Measurements from ENCODE around the gene CPNE8. TPM values are rescaled to one million over a fixed set of nuclear protein-coding genes. Genes with fewer than 3 reads are reported as not detected.

The CPNE8 gene
- total and polyA plus RNA-seq, 2 of the 4 experiments (the other 2 are of a cell fraction), result not detected

GRCh38 chr12:38695057-38695456, 210.3 kb downstream of the CPNE8 start:
- ChIA-PET CTCF (no interaction called here), POLR2A (ENCODE audit: unreplicated experiment) (no interaction called here)
- Histone ChIP-seq H2BK120ac (ENCODE audit: low read depth, low read length) (no peak overlapping the region), H3K23ac (ENCODE audit: low read depth, low read length) (no peak overlapping the region), H3K4me2 (ENCODE audit: low read depth, low read length) (no peak overlapping the region), H2AK9ac (replicated peaks; ENCODE audit: low read depth, low read length, poor library complexity) (no peak overlapping the region), H2BK20ac (ENCODE audit: low read depth, low read length) (no peak overlapping the region), H3K27ac (ENCODE audit: insufficient read depth, low read length) (no peak overlapping the region), H3K18ac (ENCODE audit: low read depth, low read length) (no peak overlapping the region), H4K5ac (ENCODE audit: low read depth, low read length) (no peak overlapping the region), H2BK5ac (ENCODE audit: low read depth, low read length, poor library complexity, severe bottlenecking) (no peak overlapping the region), H3K14ac (replicated peaks; ENCODE audit: low read depth, low read length) (no peak overlapping the region), H3K36me3 (ENCODE audit: control insufficient read depth, insufficient read depth, low read length) (no peaks in the 10 kb centered on the region), H4K8ac (ENCODE audit: low read depth in 2 of 2, low read length in 2 of 2) (no peak overlapping the region), H2BK15ac (ENCODE audit: low read depth, low read length) (no peak overlapping the region), H3K27me3 (ENCODE audit: control insufficient read depth, insufficient read depth, low read length) (no peaks in the 10 kb centered on the region), H3K9ac (ENCODE audit: low read depth, low read length) (no peak overlapping the region), H3K4me3 (ENCODE audit: insufficient read depth, low read depth, low read length) (no peak overlapping the region), H4K91ac (ENCODE audit: insufficient read depth, low read depth, low read length) (no peak overlapping the region), H3K56ac (ENCODE audit: extremely low read depth, insufficient read depth, low read length) (no peak overlapping the region), H3K4me1 (ENCODE audit: control insufficient read depth, insufficient read depth, low read length) (no peaks in the 10 kb centered on the region), H3K79me1 (ENCODE audit: low read depth in 1 of 2, low read length in 2 of 2) (no peaks in the 10 kb centered on the region), H2AK5ac (ENCODE audit: low read depth, low read length) (no peak overlapping the region), H3K4ac (ENCODE audit: low read depth, low read length) (no peak overlapping the region), H4K20me1 (ENCODE audit: insufficient read depth, low read length) (no peaks in the 10 kb centered on the region), H2AFZ (replicated peaks; ENCODE audit: low read length, poor library complexity) (no peak overlapping the region), H3K9me1 (ENCODE audit: insufficient read depth, low read length) (no peaks in the 10 kb centered on the region), H3K9me3 (ENCODE audit: control insufficient read depth, insufficient read depth, low read length) (peaks cover 11% of the 10 kb centered on the region; the same call in 1 of the 2 replicates)
- no TSS peak for BruUV-seq (replicated peaks)
- intact Hi-C loops (cut with micrococcal nuclease) (no loop called here), in situ Hi-C loops (cut with MboI; ENCODE audit: low sequenced_read_pairs) (no loop called here), dilution Hi-C loops (cut with HindIII; ENCODE audit: low sequenced_read_pairs, unreplicated experiment) (no loop called here)
- ATAC-seq (ENCODE audit: low read depth) (no peak), DNase-seq (no peak)
- TF ChIP-seq NFE2L2 (IDR thresholded peaks at IDR 0.05; ENCODE audit: low read depth, low read length), result no peak
- TF ChIP-seq RAD21 (IDR thresholded peaks at IDR 0.05; ENCODE audit: low read length), result no peak
- no peak for TF ChIP-seq MAFK (IDR thresholded peaks at IDR 0.05; ENCODE audit: low read depth, low read length)
- no peak for TF ChIP-seq CTCF (conservative IDR thresholded peaks at IDR 0.05; ENCODE audit: low read depth, low read length)
- TF ChIP-seq RCOR1 (IDR thresholded peaks at IDR 0.05; ENCODE audit: insufficient replicate concordance, low read length), result no peak
- TF ChIP-seq RFX5 (IDR thresholded peaks at IDR 0.05; ENCODE audit: low read depth, low read length), result no peak
- TF ChIP-seq FOS (IDR thresholded peaks at IDR 0.05; ENCODE audit: low read depth, low read length), result no peak
- TF ChIP-seq BHLHE40 (IDR thresholded peaks at IDR 0.05; ENCODE audit: low read depth, low read length), result no peak
- TF ChIP-seq MAZ (IDR thresholded peaks at IDR 0.05; ENCODE audit: borderline replicate concordance, low read depth, low read length), result no peak
- TF ChIP-seq SMC3 (IDR thresholded peaks at IDR 0.05; ENCODE audit: low read depth, low read length), result no peak
- no peak for TF ChIP-seq CHD1 (IDR thresholded peaks at IDR 0.05; ENCODE audit: low read depth, low read length)
- no peak for TF ChIP-seq CEBPB (IDR thresholded peaks at IDR 0.05; ENCODE audit: low read depth, low read length)
- no peak for TF ChIP-seq POLR2A (IDR thresholded peaks at IDR 0.05; ENCODE audit: low read depth, low read length)
- TF ChIP-seq ELK1 (IDR thresholded peaks at IDR 0.05; ENCODE audit: borderline replicate concordance, low read depth, low read length), result no peak
- TF ChIP-seq USF2 (IDR thresholded peaks at IDR 0.05; ENCODE audit: low read depth, low read length), result no peak
- no CpG with 5 or more reads among the region's 3 CpGs for WGBS, 2 experiments (ENCODE audit: extremely low coverage in 2 of 2, insufficient read length in 1 of 2)
